Adrenal gland (tissue), 12 donors: ENCODE data around the gene FXYD1. TPM values are rescaled to one million over a fixed set of nuclear protein-coding genes. Genes with fewer than 3 reads are reported as not detected.

ENCODE experiments used
- DNase-seq, 7 donors: peaks; one replicate each; pipeline ENCODE4 v3.0.0-alpha.2; 2019 to 2020
- H3K27ac ChIP-seq, 5 donors: fragments of 200-600 bp; sonication (generic) in 4 of 5; 1 replicate in 3 of 5; 2 replicates in 2 of 5; pipeline versions ENCODE4 v1.5.1 to v1.8.0; 2016 to 2020; ENCODE audit warnings: mild to moderate bottlenecking in 1 of 5
- H3K27me3 ChIP-seq: fragments of 200-600 bp; 2 replicates; pipeline ENCODE4 v1.8.0; 2021
- H3K36me3 ChIP-seq, 2 donors: fragments of 200-600 bp; replicated peaks in 1 of 2; 1 replicate in 1 of 2; 2 replicates in 1 of 2; pipeline versions ENCODE4 v1.5.1 to v1.8.0; 2018 to 2022
- H3K4me1 ChIP-seq, 2 donors: fragments of 200-600 bp; replicated peaks in 1 of 2; 1 replicate in 1 of 2; 2 replicates in 1 of 2; pipeline versions ENCODE4 v1.5.1 to v1.8.0; 2018 to 2021
- H3K4me3 ChIP-seq, 4 donors: fragments of 200-600 bp; sonication (generic) in 3 of 4; one replicate each; pipeline ENCODE4 v1.5.1; 2016 to 2018
- H3K9me3 ChIP-seq, 3 donors: fragments of 200-600 bp; sonication (generic) in 1 of 3; replicated peaks in 1 of 3; 1 replicate in 2 of 3; 2 replicates in 1 of 3; pipeline versions ENCODE4 v1.5.1 to v1.8.0; 2016 to 2021
- POLR2A ChIP-seq, 2 donors: fragments of 450-650 bp; IDR thresholded peaks; one replicate each; pipeline ENCODE4 v1.6.1; 2017; ENCODE audit warnings: antibody characterized with exemption in 2 of 2, mild to moderate bottlenecking in 2 of 2, moderate library complexity in 1 of 2
- WGBS, 4 donors: extraction: QIAGEN DNeasy Blood & Tissue Kit in 2 of 4; methylation state at CpG; one replicate each; pipeline versions ENCODE4 v1.1.5 to v1.1.7; 2013 to 2017; 5-methylcytosine and 5-hydroxymethylcytosine counted together
- intact Hi-C, 2 donors: fragments of 100-400 bp; cut with DNase I; formaldehyde crosslinking; loops; one replicate each; pipeline versions ENCODE4 v1.14.1 to v1.15.0; 2022 to 2023
- polyA plus RNA-seq, 3 donors: library from polyadenylated mRNA; stranded (reverse); fragments of 200-250 nt in 2 of 3; fragments of 350-450 nt in 1 of 3; fragmentation: Illumina TruSeq in 1 of 3; extraction: RNeasy Lipid Tissue Mini Kit (QIAGEN cat#74804) in 1 of 3; gene quantifications; one replicate each; pipeline ENCODE4 v1.2.3, GENCODE V29; 2013 to 2014
- total RNA-seq, 9 donors: library from RNA; depleted of rRNA in 4 of 9; stranded (reverse); fragments of >200 nt in 4 of 9; fragments of 120-200 nt in 1 of 9; fragmentation: NEBNext Ultra II Directional in 1 of 9; extraction: Animal tissue kit (Norgen Biotek cat#: 25700) in 1 of 9; gene quantifications; one replicate each; pipeline versions ENCODE4 v1.1.0 to v1.2.4, GENCODE V29; 2013 to 2023
- TF ChIP-seq, protein P1 (sequence below), 6 experiments: fragments of 450-650 bp in 4 of 6; fragments of 200-600 bp in 2 of 6; sonication (generic) in 1 of 6; IDR thresholded peaks; 1 replicate in 5 of 6; 2 replicates in 1 of 6; pipeline versions ENCODE4 v1.5.1 to v1.8.0; 2016 to 2021; ENCODE audit warnings: antibody characterized with exemption in 6 of 6, mild to moderate bottlenecking in 2 of 6, moderate library complexity in 1 of 6
- donor health status: healthy with polysubstance abuse.
- donor health status: Bipolar disorder and iron deficiency.
- donor health status: DM: yes; HTN: yes; CAD: no.
- donor health status: DM: no; HTN: no; CAD: no.
- donor health status: DM: no; HTN: no; CAD: no.
- donor health status: DM: yes; HTN: yes; CAD: no.

The FXYD1 gene
- total and polyA plus RNA-seq, 12 donors: 2.0 to 58.6 (median 9.4) TPM; not detected in 1

DNA sequence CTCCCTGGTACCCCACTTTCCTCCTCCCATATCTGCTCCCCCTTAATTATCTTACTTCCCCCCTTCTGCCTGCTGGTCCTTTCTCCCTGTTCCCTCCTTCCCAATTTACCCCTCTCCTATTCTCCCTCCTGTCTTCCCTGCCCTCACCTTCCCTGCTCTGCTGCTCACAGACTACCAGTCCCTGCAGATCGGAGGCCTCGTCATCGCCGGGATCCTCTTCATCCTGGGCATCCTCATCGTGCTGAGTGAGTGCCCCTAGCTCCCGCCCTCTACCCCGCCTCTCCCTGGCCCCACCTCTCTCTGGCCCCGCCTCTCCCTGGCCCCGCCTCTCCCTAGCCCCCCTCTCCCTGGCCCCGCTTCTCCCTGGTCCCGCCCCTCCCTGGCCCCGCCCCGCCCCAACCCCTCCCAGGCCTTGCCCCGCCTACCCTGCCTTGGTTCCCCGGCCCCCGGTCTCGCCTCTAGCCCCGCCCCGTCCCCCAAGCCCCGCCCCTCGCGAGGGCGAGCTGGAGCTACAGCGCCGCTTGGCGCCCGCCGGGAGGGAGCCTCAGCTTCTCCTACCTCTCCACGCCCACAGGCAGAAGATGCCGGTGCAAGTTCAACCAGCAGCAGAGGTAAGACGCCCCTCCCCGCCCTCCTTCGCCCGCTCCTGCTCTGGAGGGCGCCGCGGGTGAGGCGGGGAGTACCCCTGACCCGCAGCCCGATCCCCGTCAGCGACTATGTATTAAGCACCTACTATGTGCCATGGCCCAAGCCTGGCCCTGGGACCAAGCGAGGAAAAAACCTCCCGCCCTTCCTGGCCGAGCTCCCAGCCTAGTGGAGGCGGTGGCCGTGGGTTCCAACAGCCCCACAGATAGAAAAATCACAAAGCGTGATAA lies 2.6 kb downstream of the FXYD1 start:
- intact Hi-C loops: loop anchor here in 1 of 2 donors (5.0 kb wide), 1 partner anchor 126 kb away; the partner anchor contains the start of gene USF2
- no peaks in the 10 kb centered on the region for H3K36me3 ChIP-seq
- peaks cover 4% of the 10 kb centered on the region for H3K27me3 ChIP-seq
- TF ChIP-seq, protein P1, sequence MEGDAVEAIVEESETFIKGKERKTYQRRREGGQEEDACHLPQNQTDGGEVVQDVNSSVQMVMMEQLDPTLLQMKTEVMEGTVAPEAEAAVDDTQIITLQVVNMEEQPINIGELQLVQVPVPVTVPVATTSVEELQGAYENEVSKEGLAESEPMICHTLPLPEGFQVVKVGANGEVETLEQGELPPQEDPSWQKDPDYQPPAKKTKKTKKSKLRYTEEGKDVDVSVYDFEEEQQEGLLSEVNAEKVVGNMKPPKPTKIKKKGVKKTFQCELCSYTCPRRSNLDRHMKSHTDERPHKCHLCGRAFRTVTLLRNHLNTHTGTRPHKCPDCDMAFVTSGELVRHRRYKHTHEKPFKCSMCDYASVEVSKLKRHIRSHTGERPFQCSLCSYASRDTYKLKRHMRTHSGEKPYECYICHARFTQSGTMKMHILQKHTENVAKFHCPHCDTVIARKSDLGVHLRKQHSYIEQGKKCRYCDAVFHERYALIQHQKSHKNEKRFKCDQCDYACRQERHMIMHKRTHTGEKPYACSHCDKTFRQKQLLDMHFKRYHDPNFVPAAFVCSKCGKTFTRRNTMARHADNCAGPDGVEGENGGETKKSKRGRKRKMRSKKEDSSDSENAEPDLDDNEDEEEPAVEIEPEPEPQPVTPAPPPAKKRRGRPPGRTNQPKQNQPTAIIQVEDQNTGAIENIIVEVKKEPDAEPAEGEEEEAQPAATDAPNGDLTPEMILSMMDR (IDR thresholded peaks at IDR 0.05): peak in 5 of 6 experiments; percentile 16 to 42 (median 36)
- no peak for TF ChIP-seq POLR2A (IDR thresholded peaks at IDR 0.05)
- 2 to 6% (median 4%) methylated on average over 11 to 48 of the region's 48 CpGs for WGBS, 4 donors
- peaks cover 0 to 15% of the 10 kb centered on the region in 2 donors for H3K4me1 ChIP-seq
- H3K27ac ChIP-seq: peak overlapping the region in 1 of 5 donors; percentile 87
- no peak overlapping the region for H3K4me3 ChIP-seq
- H3K9me3 ChIP-seq: no peaks in the 10 kb centered on the region
- peak; percentile 91 to 96 (median 94) for DNase-seq

DNA sequence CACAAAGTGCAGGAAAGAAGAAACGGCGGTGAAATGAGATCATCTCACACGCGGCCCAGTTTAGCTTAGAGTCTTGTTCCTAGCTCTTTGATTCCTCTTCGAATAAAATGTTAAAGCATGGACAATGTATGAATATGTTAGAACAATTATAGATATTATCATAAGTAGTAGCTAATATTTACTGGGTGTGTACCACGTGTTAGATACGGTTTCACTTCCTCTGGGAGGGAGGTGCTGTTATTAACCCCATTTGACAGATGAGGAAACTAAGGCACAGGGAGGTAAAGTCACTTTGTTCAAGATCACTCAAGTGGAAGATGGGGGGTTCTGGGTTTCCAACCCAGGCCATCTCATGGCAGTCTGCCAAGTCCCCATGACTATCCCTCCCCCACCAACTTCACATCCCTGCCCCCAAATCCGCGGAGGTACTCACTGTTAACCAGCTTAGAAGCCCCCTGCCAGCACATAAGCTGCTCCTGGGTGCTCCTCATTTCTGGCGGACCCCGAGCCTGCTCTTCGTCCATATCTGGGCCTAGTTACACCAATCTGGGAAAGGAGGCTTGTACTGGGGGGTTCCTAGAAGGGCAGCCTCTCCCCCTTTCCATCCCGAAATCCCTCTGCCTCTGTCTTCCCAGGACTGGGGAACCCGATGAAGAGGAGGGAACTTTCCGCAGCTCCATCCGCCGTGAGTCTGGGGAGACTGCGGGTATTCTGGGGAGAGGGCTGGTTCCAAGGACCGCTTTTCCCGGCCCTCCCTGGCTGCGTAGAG lies 3.4 kb downstream of the FXYD1 start:
- Histone ChIP-seq H3K36me3 (no peaks in the 10 kb centered on the region), H3K9me3 (no peaks in the 10 kb centered on the region), H3K4me1 (peaks cover 0 to 15% of the 10 kb centered on the region in 2 donors), H3K4me3 (no peak overlapping the region), H3K27me3 (peaks cover 4% of the 10 kb centered on the region), H3K27ac (no peak overlapping the region)
- intact Hi-C loops: loop anchor here in 1 of 2 donors (5.0 kb wide), 1 partner anchor 125 kb away; the partner anchor contains the start of gene USF2
- DNase-seq: peak in 2 of 7 donors; percentile 40 to 53
- TF ChIP-seq, protein P1 (IDR thresholded peaks at IDR 0.05): no peak
- no peak for TF ChIP-seq POLR2A (IDR thresholded peaks at IDR 0.05)
- WGBS, 4 donors: 26 to 36% (median 29%) methylated on average over 14 to 21 of the region's 21 CpGs

DNA sequence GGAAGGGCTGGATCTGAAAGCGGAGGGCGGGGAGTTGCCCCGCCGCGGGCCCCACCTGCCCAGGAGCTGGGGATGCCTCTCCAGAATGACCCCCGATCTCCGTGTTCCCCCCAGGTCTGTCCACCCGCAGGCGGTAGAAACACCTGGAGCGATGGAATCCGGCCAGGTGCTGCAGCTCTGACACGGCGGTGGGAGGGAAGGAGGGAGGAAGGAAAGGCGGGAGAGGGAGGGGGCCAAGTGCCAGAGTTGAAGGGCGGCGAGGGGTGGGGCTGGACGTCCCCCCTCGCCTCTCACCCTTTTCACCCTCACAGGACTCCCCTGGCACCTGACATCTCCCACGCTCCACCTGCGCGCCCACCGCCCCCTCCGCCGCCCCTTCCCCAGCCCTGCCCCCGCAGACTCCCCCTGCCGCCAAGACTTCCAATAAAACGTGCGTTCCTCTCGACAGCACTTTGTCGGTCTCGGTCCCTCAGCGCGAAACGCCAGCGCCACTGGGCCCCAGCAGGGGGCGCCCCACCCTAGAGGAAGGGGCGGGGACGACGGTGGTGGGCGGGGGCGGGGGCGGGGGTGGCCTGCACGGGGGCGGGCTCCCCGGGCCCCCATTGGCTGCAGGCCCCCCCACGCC lies 4.1 kb downstream of the FXYD1 start:
- Histone ChIP-seq H3K9me3 (no peaks in the 10 kb centered on the region), H3K27me3 (peaks cover 4% of the 10 kb centered on the region), H3K4me1 (peaks cover 0 to 15% of the 10 kb centered on the region in 2 donors), H3K27ac (no peak overlapping the region), H3K36me3 (no peaks in the 10 kb centered on the region), H3K4me3 (no peak overlapping the region)
- 6 to 14% (median 10%) methylated on average over 12 to 45 of the region's 46 CpGs for WGBS, 4 donors
- intact Hi-C loops: loop anchor here in 1 of 2 donors (5.0 kb wide), 1 partner anchor 125 kb away; the partner anchor contains the start of gene USF2
- DNase-seq: peak in 3 of 7 donors; percentile 57 to 66 (median 66)
- TF ChIP-seq, protein P1 (IDR thresholded peaks at IDR 0.05): peak in 3 of 6 experiments; percentile 31 to 59 (median 37)
- no peak for TF ChIP-seq POLR2A (IDR thresholded peaks at IDR 0.05)
